Measurements from ENCODE around the gene BTBD10.

The BTBD10 gene

DNA sequence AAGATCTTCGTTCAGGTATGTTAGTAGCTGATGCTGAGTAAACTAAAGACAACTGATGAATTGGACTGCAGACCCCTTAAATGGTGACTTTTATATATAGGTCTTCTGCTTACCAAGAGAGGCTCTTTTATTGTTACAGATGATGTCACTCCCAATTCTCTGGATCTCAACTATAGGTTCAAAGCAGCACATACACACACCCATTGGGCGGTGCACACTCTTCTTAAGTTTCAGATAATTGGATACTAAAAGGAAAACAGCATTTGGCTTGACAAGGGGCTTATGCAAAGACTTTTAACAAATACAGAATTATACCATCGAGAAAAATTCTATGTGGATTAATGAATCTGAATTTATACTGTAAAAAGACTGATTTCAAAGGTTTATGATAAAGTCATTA lies 32.9 kb upstream of the BTBD10 start, which contains the start of gene PTH:
Gene PTH, minus strand, starts transcription at position 69 of the 400 bp plus-strand sequence. CDS start 3,142 bp downstream, outside the sequence.
- H3K4me3 ChIP-seq (ENCODE audit: insufficient read depth, low read length, poor library complexity, severe bottlenecking), result no peak within 1 kb of the TSS
- H3F3A ChIP-seq (ENCODE audit: insufficient read depth), result no peaks in the 10 kb centered on the region
- TF ChIP-seq EZH2phosphoT487 (conservative IDR thresholded peaks at IDR 0.05; ENCODE audit: low read length) (no peak), CTCF (IDR thresholded peaks at IDR 0.05; ENCODE audit: insufficient read depth, low read length, poor library complexity, severe bottlenecking) (no peak)
- no peaks in the 10 kb centered on the region for H3K9me2 ChIP-seq (replicated peaks; ENCODE audit: insufficient read depth, low read length)
- H3K27me3 ChIP-seq (ENCODE audit: low read length), result no peaks in the 10 kb centered on the region
- H3K36me3 ChIP-seq (ENCODE audit: low read length), result no peaks in the 10 kb centered on the region
- H3K27ac ChIP-seq (ENCODE audit: low read depth, low read length), result no peak within 1 kb of the TSS
- H3K79me2 ChIP-seq (ENCODE audit: insufficient read depth, low read length), result no peaks in the 10 kb centered on the region
- no peak within 1 kb of the TSS for H3K9ac ChIP-seq (ENCODE audit: low read length)
- H3K4me2 ChIP-seq (ENCODE audit: low read depth, low read length, poor library complexity, severe bottlenecking), result no peak within 1 kb of the TSS
- H4K20me1 ChIP-seq (ENCODE audit: low read depth, low read length), result no peaks in the 10 kb centered on the region
- no peaks in the 10 kb centered on the region for H3K9me3 ChIP-seq (ENCODE audit: insufficient read depth, low read length)
- H2AFZ ChIP-seq (ENCODE audit: low read depth, low read length, severe bottlenecking), result no peak within 1 kb of the TSS

DNA sequence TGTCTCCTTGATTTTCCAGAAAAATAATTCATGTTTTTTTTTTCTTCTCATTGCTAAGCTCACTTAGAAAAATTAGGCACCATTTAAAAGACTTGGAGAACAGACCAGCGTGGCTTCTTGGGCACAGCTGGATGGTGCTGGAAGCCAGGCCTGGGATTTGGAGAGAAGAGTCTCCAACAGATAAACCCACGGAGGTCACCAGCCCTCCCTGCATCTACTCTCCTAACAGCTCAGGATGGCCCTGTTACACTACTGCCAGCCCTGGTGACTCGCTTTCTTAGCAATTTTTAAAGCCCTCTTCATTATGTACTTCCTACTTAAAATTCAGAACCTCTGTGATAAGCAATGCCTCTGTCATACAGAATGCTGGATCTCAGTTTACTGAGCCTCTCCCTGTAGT lies 31.0 kb upstream of the BTBD10 start:
- H3K27ac ChIP-seq (ENCODE audit: low read depth, low read length), result no peak overlapping the region
- no peaks in the 10 kb centered on the region for H4K20me1 ChIP-seq (ENCODE audit: low read depth, low read length)
- TF ChIP-seq CTCF (IDR thresholded peaks at IDR 0.05; ENCODE audit: insufficient read depth, low read length, poor library complexity, severe bottlenecking), result no peak
- no peak for TF ChIP-seq EZH2phosphoT487 (conservative IDR thresholded peaks at IDR 0.05; ENCODE audit: low read length)
- no peaks in the 10 kb centered on the region for H3K9me2 ChIP-seq (replicated peaks; ENCODE audit: insufficient read depth, low read length)
- H3K4me3 ChIP-seq (ENCODE audit: insufficient read depth, low read length, poor library complexity, severe bottlenecking), result no peak overlapping the region
- H3F3A ChIP-seq (ENCODE audit: insufficient read depth), result no peaks in the 10 kb centered on the region
- no peak overlapping the region for H2AFZ ChIP-seq (ENCODE audit: low read depth, low read length, severe bottlenecking)
- no peaks in the 10 kb centered on the region for H3K79me2 ChIP-seq (ENCODE audit: insufficient read depth, low read length)
- no peak overlapping the region for H3K4me2 ChIP-seq (ENCODE audit: low read depth, low read length, poor library complexity, severe bottlenecking)
- H3K9me3 ChIP-seq (ENCODE audit: insufficient read depth, low read length), result no peaks in the 10 kb centered on the region
- no peaks in the 10 kb centered on the region for H3K36me3 ChIP-seq (ENCODE audit: low read length)
- no peak overlapping the region for H3K9ac ChIP-seq (ENCODE audit: low read length)
- no peaks in the 10 kb centered on the region for H3K27me3 ChIP-seq (ENCODE audit: low read length)

- Histone ChIP-seq H3K4me2 (ENCODE audit: low read depth, low read length, poor library complexity, severe bottlenecking) (peak overlapping the region; percentile 57), H3K9me2 (replicated peaks; ENCODE audit: insufficient read depth, low read length) (no peaks in the 10 kb centered on the region), H3K79me2 (ENCODE audit: insufficient read depth, low read length) (no peaks in the 10 kb centered on the region), H3K9ac (ENCODE audit: low read length) (peak overlapping the region; percentile 31), H3K36me3 (ENCODE audit: low read length) (no peaks in the 10 kb centered on the region), H3K27me3 (ENCODE audit: low read length) (no peaks in the 10 kb centered on the region), H3K4me3 (ENCODE audit: insufficient read depth, low read length, poor library complexity, severe bottlenecking) (peak overlapping the region; percentile 36), H3K27ac (ENCODE audit: low read depth, low read length) (no peak overlapping the region), H3K9me3 (ENCODE audit: insufficient read depth, low read length) (no peaks in the 10 kb centered on the region), H3F3A (ENCODE audit: insufficient read depth) (no peaks in the 10 kb centered on the region), H4K20me1 (ENCODE audit: low read depth, low read length) (no peaks in the 10 kb centered on the region), H2AFZ (ENCODE audit: low read depth, low read length, severe bottlenecking) (peak overlapping the region; percentile 93)
- no peak for TF ChIP-seq CTCF (IDR thresholded peaks at IDR 0.05; ENCODE audit: insufficient read depth, low read length, poor library complexity, severe bottlenecking)
- no peak for TF ChIP-seq EZH2phosphoT487 (conservative IDR thresholded peaks at IDR 0.05; ENCODE audit: low read length)
Measured at GRCh38 chr11:13487661-13488030, 24.6 kb upstream of the BTBD10 start.
